Stimulated activated CD4-positive, alpha-beta T cell treated with anti-CD3 and anti-CD28 coated beads, Interleukin-12 subunit alpha, Interleukin-12 subunit beta, amount 100 ng/mL, for 4 hours (primary cell): ENCODE data around the gene FCHSD1.
A peak's percentile ranks its signal among the peaks of the same experiment; 100 is the strongest.

Source experiments
- DNase-seq: peaks from one replicate; pipeline ENCODE4 v3.0.0-alpha.2; 2020

FCHSD1 gene

DNA sequence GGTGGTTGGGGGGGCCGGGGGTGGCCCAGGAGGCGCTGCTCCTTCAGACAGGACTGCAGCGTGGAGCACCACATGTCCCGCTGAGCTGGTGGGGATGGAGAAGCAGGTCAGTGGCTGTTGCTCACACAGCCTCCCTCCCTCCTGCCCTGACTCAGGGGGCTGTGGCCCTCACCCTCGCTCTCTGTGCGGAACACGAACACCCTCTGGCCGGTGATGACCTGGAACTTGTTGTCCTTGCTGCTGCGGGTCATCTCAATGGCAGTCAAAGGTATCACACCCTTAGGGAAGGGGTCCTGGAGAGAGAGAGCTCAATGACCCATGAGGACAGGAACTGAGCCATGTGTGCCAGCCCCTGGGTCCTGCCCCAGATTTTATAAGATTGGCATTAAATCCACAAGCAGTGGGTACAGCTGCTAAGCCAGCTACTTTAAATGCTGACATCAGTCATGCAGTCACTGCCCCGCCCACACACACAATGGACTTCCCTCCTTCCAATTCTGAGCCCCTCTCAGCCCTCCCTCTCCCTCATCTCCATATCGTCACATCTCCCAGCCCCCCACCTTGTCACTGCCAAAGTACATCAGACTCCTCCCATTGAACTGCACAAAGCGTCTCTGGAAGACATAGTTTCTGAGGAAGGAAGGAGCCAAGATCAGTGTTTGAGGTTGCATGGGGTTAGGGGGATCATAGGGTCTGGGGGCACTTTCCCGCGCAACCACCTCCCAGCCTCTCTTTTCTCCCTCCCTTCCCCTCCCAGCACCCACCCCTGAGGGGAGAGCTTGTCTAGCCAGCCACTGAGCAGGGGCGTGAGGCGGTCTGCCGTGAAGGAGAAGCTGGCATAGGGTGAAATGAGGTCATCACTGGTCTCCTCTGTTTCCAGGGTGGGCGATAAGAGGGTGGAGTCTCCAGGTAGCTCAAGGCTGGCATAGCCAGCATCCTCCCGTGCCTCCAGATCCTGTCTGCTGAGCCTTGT is 21.9 kb upstream of the FCHSD1 start:
- no peak for DNase-seq

DNA sequence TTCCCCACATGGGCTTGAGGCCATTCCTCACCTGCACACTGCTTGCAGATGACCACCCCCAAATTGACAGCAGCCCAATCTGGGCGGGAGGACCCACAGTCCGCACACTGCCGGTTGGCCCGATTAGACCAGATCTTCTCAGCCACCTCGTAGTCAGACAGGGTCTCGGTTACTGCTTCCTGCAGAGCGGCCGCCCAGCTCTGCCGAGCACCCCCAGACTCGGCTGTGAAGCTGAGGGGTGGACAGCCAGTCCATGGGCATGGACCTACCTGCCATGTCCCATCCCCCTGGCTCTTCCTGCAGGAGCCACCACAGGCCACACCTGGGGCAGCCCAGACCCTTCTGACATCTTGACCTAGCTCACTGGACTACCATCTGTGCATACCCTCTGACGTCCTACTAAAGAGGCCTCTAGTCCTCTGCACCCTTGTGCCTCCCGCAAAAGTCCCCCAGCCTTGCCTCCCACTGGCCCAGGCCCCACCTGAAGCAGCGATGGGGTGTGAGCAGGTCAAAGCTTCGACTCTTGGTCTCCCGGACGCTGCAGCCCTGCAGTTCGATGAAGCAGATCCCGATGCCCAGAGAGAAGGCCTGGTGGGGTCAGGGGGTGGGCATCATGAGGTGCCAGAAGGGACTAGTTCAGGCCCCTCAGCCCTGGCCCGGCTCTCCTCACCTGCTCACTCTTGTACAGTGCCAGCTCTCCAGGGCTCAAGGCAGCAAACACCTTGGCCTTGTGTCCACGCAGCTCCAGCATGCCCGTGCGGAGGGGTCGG is 21.0 kb upstream of the FCHSD1 start:
- no peak for DNase-seq

- no peak for DNase-seq
Measured at GRCh38 chr5:141669520-141669919, 18.3 kb upstream of the FCHSD1 start.

GRCh38 chr5:141668601-141669265 is 17.5 kb upstream of the FCHSD1 start:
- DNase-seq, result no peak

GRCh38 chr5:141665995-141666940 is 15.1 kb upstream of the FCHSD1 start:
- no peak for DNase-seq

DNA sequence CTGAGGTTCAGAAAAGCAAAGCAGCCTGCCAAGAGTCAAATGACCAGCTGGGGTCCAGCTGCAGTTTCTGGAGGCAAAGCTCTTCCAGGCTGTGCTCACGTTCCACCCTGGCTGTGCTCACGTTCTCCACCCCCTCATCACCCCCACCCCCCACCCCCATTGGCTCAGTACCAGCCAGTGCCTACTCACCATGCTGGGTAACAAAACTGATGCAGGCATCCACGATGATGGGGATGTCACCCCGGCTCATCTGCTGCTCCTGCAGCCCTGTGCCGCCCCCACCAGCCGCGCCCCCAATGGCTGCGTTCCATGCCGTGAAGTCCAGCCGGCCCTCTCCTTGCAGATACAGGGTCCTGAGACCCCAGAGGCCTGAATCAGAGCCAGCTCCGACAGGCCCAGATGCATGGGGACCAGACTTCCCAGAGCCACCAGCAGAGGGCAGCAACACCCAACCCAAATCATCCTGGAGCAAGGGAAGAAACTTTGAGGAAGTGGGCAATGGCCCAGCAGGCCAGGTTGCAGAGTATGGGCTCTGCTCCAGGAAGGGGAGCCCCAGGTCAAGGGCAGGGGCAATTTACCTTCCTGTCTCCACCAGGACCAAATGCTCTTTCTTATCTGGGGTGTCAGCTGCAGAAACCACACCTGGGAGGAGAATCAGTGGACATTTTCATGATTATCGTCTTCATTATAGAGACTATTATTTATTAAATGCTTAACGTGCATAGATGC is 13.7 kb upstream of the FCHSD1 start:
- peak; percentile 71 for DNase-seq

DNA sequence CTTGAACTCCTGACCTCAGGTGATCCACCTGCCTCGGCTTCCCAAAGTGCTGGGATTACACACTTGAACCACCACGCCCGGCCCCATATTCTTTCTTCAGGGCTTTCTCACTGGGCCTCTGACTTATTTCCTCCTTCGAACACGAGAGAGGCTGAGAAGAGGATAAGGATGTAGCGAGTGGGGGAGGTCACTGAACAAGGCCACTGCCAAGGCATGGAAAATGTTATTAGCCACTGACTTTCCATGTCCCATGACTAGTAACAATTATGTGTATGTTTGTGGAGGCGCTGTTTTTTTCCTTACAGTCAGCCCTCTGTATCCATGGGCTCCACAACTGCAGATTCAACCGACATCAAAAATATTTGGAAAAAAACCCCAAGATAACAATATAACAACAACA is 12.3 kb upstream of the FCHSD1 start:
- no peak for DNase-seq

- no peak for DNase-seq
Measured at GRCh38 chr5:141662028-141662427, 10.8 kb upstream of the FCHSD1 start.

DNA sequence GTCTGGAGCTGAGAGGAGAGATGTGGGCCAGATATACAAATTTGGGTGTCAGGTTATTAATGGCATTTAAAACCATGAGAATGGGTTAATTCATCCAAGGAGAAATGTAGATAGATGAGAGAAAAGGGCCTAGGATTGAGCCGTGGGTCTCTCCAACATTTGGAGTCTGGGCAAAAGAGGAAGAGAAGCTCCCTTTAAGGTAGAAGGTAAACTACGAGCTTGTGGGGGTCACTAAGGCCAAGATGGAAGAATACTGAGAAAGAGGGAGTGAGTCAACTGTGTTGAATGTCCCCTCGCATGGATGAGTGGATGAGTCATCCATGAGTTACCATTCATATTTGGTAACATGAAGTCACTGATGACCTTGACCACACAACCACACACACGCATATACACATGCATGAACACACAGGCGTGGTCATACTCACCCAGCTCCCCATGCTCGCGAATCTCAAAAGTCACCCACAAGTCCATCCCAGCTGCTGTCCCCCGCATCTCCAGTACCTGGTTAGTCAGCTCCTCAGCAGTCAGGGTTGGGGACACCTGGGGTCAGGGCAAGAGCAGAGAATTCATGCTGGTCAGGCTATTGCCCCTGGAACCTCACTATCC is 6.8 kb upstream of the FCHSD1 start:
- no peak for DNase-seq

DNA sequence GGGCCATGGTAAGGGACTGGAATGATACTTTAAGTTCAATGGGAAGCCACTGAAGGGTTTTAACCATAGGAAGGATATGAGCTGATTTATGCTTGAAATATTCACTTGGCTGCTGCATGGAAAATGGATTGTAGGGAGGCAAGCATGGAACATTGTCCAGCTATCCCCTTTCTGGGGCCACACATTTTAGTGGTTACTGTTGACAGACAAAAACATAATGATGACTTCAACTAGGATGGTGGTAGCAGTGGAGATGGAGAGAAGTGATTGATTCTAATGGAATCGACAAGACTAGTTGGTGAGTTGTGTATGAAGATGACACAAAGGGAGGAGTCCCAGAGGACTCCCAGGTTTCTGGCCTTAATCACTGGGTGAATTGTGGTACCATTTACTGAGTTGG is 6.2 kb upstream of the FCHSD1 start:
- DNase-seq, result no peak

GRCh38 chr5:141656396-141656795 is 5.2 kb upstream of the FCHSD1 start:
- no peak for DNase-seq

- no peak for DNase-seq
Measured at GRCh38 chr5:141655020-141655419, 3.8 kb upstream of the FCHSD1 start.

DNA sequence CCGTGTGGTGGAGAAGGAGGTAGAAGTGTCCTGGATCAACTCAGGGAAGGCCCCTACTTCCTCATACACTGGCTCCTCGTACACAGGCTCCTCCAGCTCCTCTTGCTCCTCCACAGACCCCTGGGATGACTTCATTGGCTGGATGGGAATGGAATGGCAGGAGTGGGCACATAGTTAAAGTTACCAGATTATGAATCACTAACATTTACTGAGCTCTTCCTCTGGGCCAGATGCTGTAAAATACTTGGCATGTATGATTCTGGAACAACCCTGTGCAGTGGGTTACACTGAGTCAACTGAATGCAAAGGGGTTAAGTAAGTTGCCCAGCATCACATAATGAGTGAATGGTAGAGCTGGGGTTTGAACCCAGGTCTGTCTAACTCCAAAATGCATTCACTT is 3.1 kb upstream of the FCHSD1 start:
- DNase-seq, result no peak

- no peak for DNase-seq
Measured at GRCh38 chr5:141651728-141652105, 499 bp upstream of the FCHSD1 start.

GRCh38 chr5:141649972-141650371 is 1.2 kb downstream of the FCHSD1 start:
- no peak for DNase-seq

DNA sequence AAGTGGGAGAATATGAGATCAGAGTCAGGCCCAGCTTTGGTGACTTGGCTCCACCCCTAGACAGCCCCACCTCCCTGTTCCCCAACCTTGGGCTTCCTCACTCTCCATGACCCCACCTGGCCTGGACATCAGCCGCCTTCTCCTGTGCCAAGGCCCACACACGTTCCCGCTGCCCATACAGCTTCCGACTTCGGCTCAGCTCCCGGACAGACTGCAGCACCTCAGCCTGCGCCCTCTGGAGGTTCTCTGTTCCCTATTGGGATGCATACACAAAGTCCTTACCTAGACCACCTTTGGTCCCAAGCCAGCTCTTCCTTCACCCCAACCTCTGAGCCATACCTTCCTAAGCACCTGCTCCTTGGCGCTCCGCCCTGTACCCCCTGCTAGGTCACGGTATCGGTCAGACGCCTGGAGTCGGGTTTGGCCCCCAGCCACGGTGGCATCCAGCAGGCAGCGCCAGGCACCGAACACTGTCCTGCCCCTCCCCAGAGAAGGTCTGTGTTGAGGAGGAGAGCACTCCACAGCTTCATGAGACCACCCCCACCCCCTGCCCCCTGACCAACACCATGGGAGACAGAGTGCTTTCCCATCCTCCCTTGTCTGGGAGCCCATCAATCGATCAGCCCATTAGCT is 2.0 kb downstream of the FCHSD1 start:
- DNase-seq, result no peak

GRCh38 chr5:141647851-141648250 is 3.4 kb downstream of the FCHSD1 start:
- DNase-seq, result no peak

- no peak for DNase-seq
Measured at GRCh38 chr5:141647242-141647641, 4.0 kb downstream of the FCHSD1 start.

GRCh38 chr5:141646026-141646425 is 5.2 kb downstream of the FCHSD1 start:
- DNase-seq, result no peak

- no peak for DNase-seq
Measured at GRCh38 chr5:141641634-141642267, 9.5 kb downstream of the FCHSD1 start.
